AG09309 (cell line): Measurements from ENCODE around the gene ADGRA3.

Experiments
- DNase-seq: peaks from one replicate; pipeline ENCODE4 v3.0.0-alpha.2; 2010; ENCODE audit warnings: low read depth
- H3K4me3 ChIP-seq: 2 replicates; pipeline ENCODE4 v1.5.1; 2011; ENCODE audit warnings: mild to moderate bottlenecking, low read depth, low read length, moderate library complexity; ENCODE audit not compliant: control insufficient read depth
- CTCF ChIP-seq: IDR thresholded peaks from 2 replicates; pipeline ENCODE4 v1.5.1; 2011; ENCODE audit warnings: mild to moderate bottlenecking, low read depth, low read length, inconsistent platforms; ENCODE audit not compliant: insufficient read depth, control insufficient read depth; ENCODE audit errors: missing control alignments

The ADGRA3 gene

DNA sequence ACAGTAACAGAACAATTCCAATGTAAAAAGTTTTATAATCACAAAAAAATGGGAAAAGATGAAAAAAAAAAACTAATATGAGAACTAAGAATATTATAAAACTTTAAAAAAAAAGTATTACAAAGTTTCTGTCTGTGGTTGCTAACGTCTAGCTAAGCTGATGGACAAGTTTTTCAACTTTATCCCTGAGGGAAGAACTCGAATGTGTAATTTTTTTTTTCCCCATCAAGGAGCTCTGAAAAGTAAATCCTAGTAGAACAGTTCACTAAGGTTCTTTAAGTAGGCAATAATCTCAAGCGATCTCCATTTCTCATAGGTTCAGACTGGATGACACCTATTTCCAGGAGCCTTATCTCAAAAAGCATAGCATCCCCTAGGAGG is 14.2 kb downstream of the ADGRA3 start:
- DNase-seq = no peak
- H3K4me3 ChIP-seq = no peak overlapping the region
- no peak for TF ChIP-seq CTCF

- no peak for TF ChIP-seq CTCF
- DNase-seq = no peak
- no peak overlapping the region for H3K4me3 ChIP-seq
Measured at GRCh38 chr4:22500831-22501714, 14.8 kb downstream of the ADGRA3 start.

DNA sequence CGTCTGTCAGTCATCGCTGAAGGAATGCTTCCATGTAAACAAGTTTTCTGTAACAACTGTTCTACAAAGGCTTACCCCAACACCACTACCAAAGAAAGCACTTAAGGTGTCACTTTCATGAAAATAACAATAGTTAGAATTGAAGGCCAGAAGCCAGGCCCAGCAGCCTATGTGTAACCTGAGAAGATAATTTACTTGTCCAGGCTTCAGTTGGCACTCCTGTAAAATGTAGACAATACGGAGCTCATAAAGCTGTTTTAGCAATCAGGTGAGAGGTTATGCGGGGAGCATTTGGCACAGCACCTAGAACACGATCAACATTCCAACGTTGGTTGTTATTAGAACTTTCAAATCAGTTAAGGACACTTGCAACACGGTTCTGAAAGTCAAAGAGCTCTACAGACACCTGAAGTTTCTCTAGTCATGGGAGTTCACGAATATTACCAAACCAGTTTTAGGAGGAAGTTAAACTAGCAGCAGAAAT is 15.7 kb downstream of the ADGRA3 start:
- no peak overlapping the region for H3K4me3 ChIP-seq
- no peak for TF ChIP-seq CTCF
- no peak for DNase-seq

- no peak overlapping the region for H3K4me3 ChIP-seq
- TF ChIP-seq CTCF = no peak
- DNase-seq = no peak
Measured at GRCh38 chr4:22498866-22499265, 17.0 kb downstream of the ADGRA3 start.

- no peak for DNase-seq
- no peak for TF ChIP-seq CTCF
- no peak overlapping the region for H3K4me3 ChIP-seq
Measured at GRCh38 chr4:22496165-22496813, 19.6 kb downstream of the ADGRA3 start.

- no peak for TF ChIP-seq CTCF
- no peak for DNase-seq
Measured at GRCh38 chr4:22493523-22493922, 22.3 kb downstream of the ADGRA3 start.

More at GRCh38 chr4:22493523-22493922, 22.3 kb downstream of the ADGRA3 start:
- H3K4me3 ChIP-seq = no peak overlapping the region
